Small intestine (tissue), 7 donors: ENCODE data around the gene DPP3. TPM values are rescaled to one million over a fixed set of nuclear protein-coding genes. Genes with fewer than 3 reads are reported as not detected.

ENCODE experiments used
- DNase-seq, 2 donors: peaks; one replicate each; pipeline versions ENCODE4 v3.0.0 to v3.0.0-alpha.2; 2013
- FAIRE-seq: peaks from 2 replicates; lab custom pipeline; 2012; peaks lifted over from hg19 to GRCh38; lab: Jason Lieb, UNC
- H3K27ac ChIP-seq, 3 donors: one replicate each; pipeline ENCODE4 v1.5.1; 2013; ENCODE audit warnings: low read length in 2 of 3, mild to moderate bottlenecking in 2 of 3, control low read depth in 1 of 3, inconsistent platforms in 1 of 3, low read depth in 1 of 3, moderate library complexity in 1 of 3
- H3K27me3 ChIP-seq, 3 donors: one replicate each; pipeline ENCODE4 v1.6.1; 2013; ENCODE audit warnings: low read length in 3 of 3, inconsistent platforms in 1 of 3; ENCODE audit not compliant: control insufficient read depth in 3 of 3, insufficient read depth in 3 of 3
- H3K36me3 ChIP-seq, 3 donors: one replicate each; pipeline ENCODE4 v1.6.1; 2013; ENCODE audit warnings: low read length in 3 of 3, inconsistent platforms in 1 of 3, low read depth in 1 of 3, mild to moderate bottlenecking in 1 of 3, moderate library complexity in 1 of 3; ENCODE audit not compliant: control insufficient read depth in 3 of 3, insufficient read depth in 2 of 3
- H3K4me1 ChIP-seq, 3 donors: one replicate each; pipeline ENCODE4 v1.6.1; 2013; ENCODE audit warnings: low read length in 2 of 3, inconsistent platforms in 1 of 3, low read depth in 1 of 3, mild to moderate bottlenecking in 1 of 3, moderate library complexity in 1 of 3; ENCODE audit not compliant: control insufficient read depth in 3 of 3, insufficient read depth in 2 of 3
- H3K4me3 ChIP-seq, 3 donors: one replicate each; pipeline ENCODE4 v1.5.1; 2013; ENCODE audit warnings: low read length in 3 of 3, control low read depth in 1 of 3, inconsistent platforms in 1 of 3, low read depth in 1 of 3, mild to moderate bottlenecking in 1 of 3, moderate library complexity in 1 of 3
- H3K9me3 ChIP-seq, 2 donors: one replicate each; pipeline ENCODE4 v1.6.1; 2013; ENCODE audit warnings: low read depth in 1 of 2, low read length in 1 of 2; ENCODE audit not compliant: control insufficient read depth in 2 of 2, insufficient read depth in 1 of 2
- WGBS, 3 donors: extraction: QIAGEN DNeasy Blood & Tissue Kit; methylation state at CpG; one replicate each; pipeline ENCODE4 v1.1.7; 2013; 5-methylcytosine and 5-hydroxymethylcytosine counted together
- polyA plus RNA-seq, 4 donors: library from polyadenylated mRNA; stranded (reverse) in 3 of 4; unstranded in 1 of 4; fragments of 200-250 nt in 3 of 4; fragments of 120-200 nt in 1 of 4; gene quantifications; one replicate each; pipeline versions ENCODE4 v1.2.1 to v1.2.3, GENCODE V29; 2013
- donor health status: healthy with polysubstance abuse.
- donor health status: control.
- donor health status: control.
- donor health status: Bipolar disorder and iron deficiency.
- donor health status: healthy.

The DPP3 gene
- polyA plus RNA-seq, 4 donors: 25.3 to 67.7 (median 37.4) TPM

- DNase-seq (no peak), FAIRE-seq (no peak)
- Histone ChIP-seq H3K36me3 (peaks cover 0 to 2% (median 0%) of the 10 kb centered on the region in 3 donors), H3K4me3 (no peak overlapping the region), H3K4me1 (peaks cover 0 to 6% (median 6%) of the 10 kb centered on the region in 3 donors), H3K9me3 (no peaks in the 10 kb centered on the region), H3K27ac (no peak overlapping the region), H3K27me3 (peaks cover 0 to 35% (median 6%) of the 10 kb centered on the region in 3 donors)
- 68 to 84% (median 75%) methylated on average over 7 of the region's 7 CpGs for whole genome bisulfite sequencing, 3 donors
These were observed 75.9 kb downstream of the DPP3 start for GRCh38 chr11:66556086-66556485.

GRCh38 chr11:66557733-66558326 lies 77.6 kb downstream of the DPP3 start:
- WGBS, 3 donors: 89 to 91% (median 89%) methylated on average over 24 of the region's 24 CpGs
- Histone ChIP-seq H3K27ac (no peak overlapping the region), H3K4me1 (peaks cover 0 to 6% (median 6%) of the 10 kb centered on the region in 3 donors), H3K9me3 (no peaks in the 10 kb centered on the region), H3K27me3 (peaks cover 0 to 35% (median 6%) of the 10 kb centered on the region in 3 donors), H3K36me3 (no peaks in the 10 kb centered on the region), H3K4me3 (no peak overlapping the region)
- FAIRE-seq (no peak), DNase-seq (no peak)

Other genes starting within 250 kb of the DPP3 start
- 10 to 100 TPM in 2 of 4 donors, 1 to 10 TPM in 2; 8.4 to 19.3 (median 10.3) TPM for gene KLC2, start 222.7 kb upstream of the DPP3 start, polyA plus RNA-seq
- 100 to 1,000 TPM; 125 to 205 (median 179) TPM for gene RAB1B, start 211.8 kb upstream of the DPP3 start, polyA plus RNA-seq
- gene CNIH2, start 202.3 kb upstream of the DPP3 start, polyA plus RNA-seq: 1 to 10 TPM in 2 of 4 donors, under 1 TPM in 2; 0.81 to 3.4 (median 0.99) TPM
- gene YIF1A, start 191.3 kb upstream of the DPP3 start, polyA plus RNA-seq: 100 to 1,000 TPM; 102 to 144 (median 135) TPM
- gene TMEM151A, start 188.5 kb upstream of the DPP3 start, polyA plus RNA-seq: under 1 TPM in 3 of 4 donors, not detected in 1; 0.44 to 0.91 (median 0.54) TPM
- gene CD248, start 163.4 kb upstream of the DPP3 start, polyA plus RNA-seq: 10 to 100 TPM in 2 of 4 donors, 1 to 10 TPM in 1, not detected in 1; 1.6 to 35.7 (median 19.1) TPM
- gene RIN1, start 144.0 kb upstream of the DPP3 start, polyA plus RNA-seq: 1 to 10 TPM; 5.8 to 9.6 (median 7.2) TPM
- 10 to 100 TPM; 33.5 to 77.5 (median 72.7) TPM for gene BRMS1, start 135.3 kb upstream of the DPP3 start, polyA plus RNA-seq
- 10 to 100 TPM; 12.2 to 28.0 (median 20.8) TPM for gene B4GAT1, start 132.8 kb upstream of the DPP3 start, polyA plus RNA-seq
- gene SLC29A2, start 108.7 kb upstream of the DPP3 start, polyA plus RNA-seq: 10 to 100 TPM in 2 of 4 donors, 1 to 10 TPM in 1, under 1 TPM in 1; 0.89 to 16.2 (median 6.7) TPM
- under 1 TPM in 2 of 4 donors, not detected in 2; 0.10 to 0.15 TPM for gene NPAS4, start 59.4 kb upstream of the DPP3 start, polyA plus RNA-seq
- gene MRPL11, start 41.6 kb upstream of the DPP3 start, polyA plus RNA-seq: 100 to 1,000 TPM in 1 of 4 donors, 10 to 100 TPM in 3; 57.0 to 118 (median 64.1) TPM
- 1 to 10 TPM; 3.1 to 5.0 (median 4.6) TPM for gene PELI3, start 13.5 kb upstream of the DPP3 start, polyA plus RNA-seq
- 10 to 100 TPM in 2 of 4 donors, 1 to 10 TPM in 2; 3.8 to 37.1 (median 7.9) TPM for gene BBS1, start 30.2 kb downstream of the DPP3 start, polyA plus RNA-seq
- 10 to 100 TPM in 1 of 4 donors, 1 to 10 TPM in 3; 3.1 to 11.0 (median 5.5) TPM for gene ZDHHC24, start 65.6 kb downstream of the DPP3 start, polyA plus RNA-seq
- under 1 TPM in 2 of 4 donors, not detected in 2; 0.01 to 0.19 TPM for gene ACTN3, start 66.5 kb downstream of the DPP3 start, polyA plus RNA-seq
- gene CTSF, start 88.2 kb downstream of the DPP3 start, polyA plus RNA-seq: 10 to 100 TPM in 2 of 4 donors, 1 to 10 TPM in 1, under 1 TPM in 1; 0.67 to 21.0 (median 7.8) TPM
- under 1 TPM in 3 of 4 donors, not detected in 1; 0.09 to 0.22 (median 0.21) TPM for gene CCDC87, start 112.6 kb downstream of the DPP3 start, polyA plus RNA-seq
- gene CCS, start 112.8 kb downstream of the DPP3 start, polyA plus RNA-seq: 10 to 100 TPM; 35.0 to 100.0 (median 66.6) TPM
- 10 to 100 TPM; 17.0 to 63.4 (median 32.6) TPM for gene RBM14, start 136.2 kb downstream of the DPP3 start, polyA plus RNA-seq
- 100 to 1,000 TPM in 2 of 4 donors, 10 to 100 TPM in 2; 86.1 to 141 (median 94.4) TPM for gene RBM4, start 158.3 kb downstream of the DPP3 start, polyA plus RNA-seq
- 10 to 100 TPM in 2 of 4 donors, 1 to 10 TPM in 2; 7.0 to 35.9 (median 11.3) TPM for gene RBM4B, start 197.5 kb downstream of the DPP3 start, polyA plus RNA-seq
- gene SPTBN2, start 248.8 kb downstream of the DPP3 start, polyA plus RNA-seq: 1 to 10 TPM in 3 of 4 donors, under 1 TPM in 1; 0.27 to 5.0 (median 2.8) TPM